NB4 (cell line): ENCODE results near the gene FAM120C.
A peak's percentile ranks its signal among the peaks of the same experiment; 100 is the strongest.

Source experiments
- DNase-seq: peaks from one replicate; pipeline ENCODE4 v3.0.0; 2010; ENCODE audit warnings: low read depth
- H3K4me3 ChIP-seq: one replicate; pipeline ENCODE4 v1.5.1; 2011; ENCODE audit warnings: mild to moderate bottlenecking, low read depth, low read length, moderate library complexity
- CTCF ChIP-seq: IDR thresholded peaks from one replicate; pipeline ENCODE4 v1.5.1; 2012; ENCODE audit warnings: low read depth, low read length
- MYC ChIP-seq: IDR thresholded peaks from 2 replicates; pipeline ENCODE4 v1.6.1; 2011; ENCODE audit warnings: low read depth, low read length
- POLR2A ChIP-seq: IDR thresholded peaks from 2 replicates; pipeline ENCODE4 v1.6.1; 2011; ENCODE audit warnings: mild to moderate bottlenecking; ENCODE audit not compliant: insufficient read length; ENCODE audit errors: extremely low read depth
- TF ChIP-seq, protein P1 (sequence below): IDR thresholded peaks from 2 replicates; pipeline ENCODE4 v1.6.1; 2011; ENCODE audit warnings: low read depth, low read length

FAM120C gene

GRCh38 chrX:54044877-54045338, 138.1 kb downstream of the FAM120C start:
- TF ChIP-seq, protein P1, sequence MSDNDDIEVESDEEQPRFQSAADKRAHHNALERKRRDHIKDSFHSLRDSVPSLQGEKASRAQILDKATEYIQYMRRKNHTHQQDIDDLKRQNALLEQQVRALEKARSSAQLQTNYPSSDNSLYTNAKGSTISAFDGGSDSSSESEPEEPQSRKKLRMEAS: no peak
- TF ChIP-seq POLR2A: peak; percentile 35
- no peak for TF ChIP-seq CTCF
- no peak for TF ChIP-seq MYC
- peak overlapping the region; percentile 70 for H3K4me3 ChIP-seq
- no peak for DNase-seq

DNA sequence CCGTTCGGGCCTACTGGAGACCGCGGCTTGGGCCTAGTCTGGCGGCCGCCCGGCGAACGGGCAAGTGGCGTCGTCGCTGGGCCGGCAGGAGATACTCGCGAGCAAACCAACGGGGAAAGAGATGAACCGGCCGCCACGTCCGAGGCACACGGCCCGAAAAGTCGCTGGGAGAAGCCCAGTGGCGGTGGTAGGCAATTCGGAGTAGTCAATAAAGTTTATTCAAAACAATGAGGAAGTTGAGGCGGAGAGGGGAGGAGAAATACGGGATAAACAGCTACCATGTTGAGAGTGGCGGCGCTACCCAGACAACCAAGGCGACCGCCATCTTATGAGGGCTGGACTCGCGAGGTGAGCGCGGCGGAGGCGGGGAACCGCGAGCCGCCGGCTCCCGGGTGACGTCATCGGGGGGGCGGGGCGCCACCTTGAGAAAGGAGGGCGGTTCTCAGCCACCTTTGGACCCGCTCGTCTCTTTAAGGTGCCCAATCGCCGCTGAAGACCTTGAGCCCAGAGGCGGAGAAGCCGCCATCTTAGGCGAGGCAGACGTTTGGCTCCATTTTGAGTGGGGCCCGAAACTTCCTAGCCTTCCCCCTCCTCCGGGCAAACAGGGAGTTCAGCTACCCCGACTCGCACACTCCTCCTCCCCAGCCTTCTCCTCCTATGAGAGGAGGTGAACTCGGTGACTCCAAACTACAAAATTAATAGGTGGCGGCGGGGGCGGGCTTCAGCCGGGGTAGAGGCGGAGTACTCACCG, 138.8 kb downstream of the FAM120C start, which contains the start of gene PHF8:
PHF8 (minus strand) TSS at position 348 of the 751 bp plus-strand sequence. CDS start 1,745 bp downstream, outside the sequence.
- DNase-seq: peak; percentile 96
- peak within 1 kb of the TSS; percentile 84 for H3K4me3 ChIP-seq
- TF ChIP-seq MYC: peak; percentile 76
- no peak for TF ChIP-seq CTCF
- TF ChIP-seq, protein P1: peak; percentile 59; the same call in 1 of the 2 replicates
- peak; percentile 11 for TF ChIP-seq POLR2A

DNA sequence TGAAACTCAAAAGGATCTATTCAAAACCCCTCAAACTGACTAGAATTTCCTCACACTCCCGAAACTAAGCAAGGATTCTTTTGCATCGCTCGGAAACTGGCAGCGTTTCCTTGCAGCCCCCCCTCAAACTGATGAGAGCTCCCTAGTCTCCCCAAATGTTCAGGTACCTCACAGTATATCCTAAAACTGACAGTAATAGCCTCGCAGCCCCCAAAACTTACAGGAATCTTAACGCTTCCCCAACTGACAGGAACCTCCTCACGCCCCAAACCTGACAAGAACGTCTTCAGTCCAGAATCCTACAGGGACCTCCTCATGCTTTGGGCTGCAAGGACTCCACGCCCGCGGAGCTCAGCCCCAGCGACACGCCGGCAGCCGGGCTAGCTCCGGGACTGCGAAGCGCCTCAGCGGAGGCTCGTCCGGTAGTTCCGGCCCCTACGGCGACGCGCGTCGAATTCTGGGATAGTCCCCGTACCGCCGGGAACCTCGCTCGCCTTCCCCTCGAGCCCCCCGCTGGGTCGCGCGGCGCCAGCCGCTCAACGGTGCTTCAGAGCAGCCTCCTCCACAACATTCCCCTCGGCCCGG, 139.4 kb downstream of the FAM120C start:
- peak; percentile 58 for DNase-seq
- H3K4me3 ChIP-seq: peak overlapping the region; percentile 84
- no peak for TF ChIP-seq MYC
- no peak for TF ChIP-seq CTCF
- no peak for TF ChIP-seq POLR2A
- TF ChIP-seq, protein P1: no peak

DNA sequence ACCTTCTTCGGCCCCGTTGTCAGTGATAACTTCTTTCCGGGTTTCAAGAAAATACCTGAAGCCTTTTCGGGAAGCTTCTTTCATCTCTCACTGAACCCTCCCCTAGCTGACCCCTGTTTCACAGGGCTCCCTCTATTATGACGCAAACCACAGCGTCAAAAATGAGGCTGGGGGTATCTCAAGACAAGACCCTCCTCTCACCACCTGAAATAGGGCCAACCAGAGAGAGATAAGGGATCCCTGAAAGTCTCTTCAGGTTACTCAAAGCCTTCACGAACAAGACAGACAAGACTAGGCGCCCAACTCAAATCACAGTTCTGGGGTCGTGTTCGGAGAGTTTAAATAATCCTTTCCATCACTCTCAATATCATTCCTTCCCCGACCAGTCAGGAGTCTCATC, 140.0 kb downstream of the FAM120C start:
- DNase-seq: no peak
- TF ChIP-seq POLR2A: no peak
- TF ChIP-seq, protein P1: no peak
- no peak for TF ChIP-seq MYC
- TF ChIP-seq CTCF: no peak
- H3K4me3 ChIP-seq: peak overlapping the region; percentile 84

DNA sequence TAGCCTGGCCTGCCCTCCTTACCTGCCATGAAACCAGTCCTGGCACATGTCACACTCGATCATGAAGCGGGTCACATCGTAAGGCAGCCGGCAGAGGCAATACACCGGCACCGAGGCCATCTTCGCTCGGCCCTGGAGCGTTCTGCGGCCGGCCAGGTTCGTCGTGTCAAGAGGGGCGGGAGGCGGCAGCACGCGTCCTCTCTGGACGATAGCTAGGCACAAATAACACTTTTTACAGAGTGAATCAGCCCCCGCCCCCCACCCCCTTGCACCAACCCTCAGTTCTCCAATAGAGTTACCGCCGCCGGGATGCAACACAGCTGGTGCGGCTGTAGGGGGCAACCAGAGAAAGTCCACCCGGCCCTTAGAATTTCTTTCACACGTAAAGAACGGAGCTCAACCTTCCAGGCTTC, 140.4 kb downstream of the FAM120C start:
- no peak for TF ChIP-seq MYC
- no peak for TF ChIP-seq POLR2A
- TF ChIP-seq CTCF: no peak
- TF ChIP-seq, protein P1: no peak
- peak; percentile 74 for DNase-seq
- H3K4me3 ChIP-seq: peak overlapping the region; percentile 84
